Measurements from ENCODE around the gene ADGRD2. TPM values are rescaled to one million over a fixed set of nuclear protein-coding genes. Genes with fewer than 3 reads are reported as not detected.
A peak's percentile ranks its signal among the peaks of the same experiment; 100 is the strongest.

ADGRD2 gene
- total RNA-seq, 4 donors from 2014 or later, result not detected

GRCh38 chr9:124504530-124505005 is 54.3 kb downstream of the ADGRD2 start:
- no peak for DNase-seq
- Histone ChIP-seq H3K27ac (no peak overlapping the region), H3K4me3 (peak overlapping the region in 2 of 4 donors; percentile 21 to 33), H3K27me3 (peaks cover 0 to 30% of the 10 kb centered on the region in 2 donors), H3K9me3 (no peaks in the 10 kb centered on the region), H3K36me3 (no peaks in the 10 kb centered on the region), H3K4me1 (peaks cover 0 to 20% (median 4%) of the 10 kb centered on the region in 4 donors)
- no peak for TF ChIP-seq POLR2A (IDR thresholded peaks at IDR 0.05)
- no peak for TF ChIP-seq CTCF (IDR thresholded peaks at IDR 0.05)

GRCh38 chr9:124505006-124505900 is 55.0 kb downstream of the ADGRD2 start:
- H3K9me3 ChIP-seq, result no peaks in the 10 kb centered on the region
- H3K27ac ChIP-seq, result no peak overlapping the region
- peaks cover 0 to 20% (median 4%) of the 10 kb centered on the region in 4 donors for H3K4me1 ChIP-seq
- TF ChIP-seq POLR2A (IDR thresholded peaks at IDR 0.05) (no peak), CTCF (IDR thresholded peaks at IDR 0.05) (no peak)
- H3K36me3 ChIP-seq, result no peaks in the 10 kb centered on the region
- DNase-seq, result no peak
- H3K4me3 ChIP-seq, result peak overlapping the region in 2 of 4 donors; percentile 17 to 27
- peaks cover 0 to 30% of the 10 kb centered on the region in 2 donors for H3K27me3 ChIP-seq

- Histone ChIP-seq H3K36me3 (no peaks in the 10 kb centered on the region), H3K9me3 (no peaks in the 10 kb centered on the region), H3K4me1 (peaks cover 0 to 20% (median 4%) of the 10 kb centered on the region in 4 donors), H3K4me3 (no peak overlapping the region), H3K27ac (no peak overlapping the region), H3K27me3 (peaks cover 0 to 30% of the 10 kb centered on the region in 2 donors)
- no peak for TF ChIP-seq CTCF (IDR thresholded peaks at IDR 0.05)
- no peak for TF ChIP-seq POLR2A (IDR thresholded peaks at IDR 0.05)
- DNase-seq, result no peak
Observed at GRCh38 chr9:124505901-124506346, 55.7 kb downstream of the ADGRD2 start.

GRCh38 chr9:124506433-124506832 is 56.2 kb downstream of the ADGRD2 start:
- H3K9me3 ChIP-seq, result no peaks in the 10 kb centered on the region
- no peaks in the 10 kb centered on the region for H3K36me3 ChIP-seq
- no peak for TF ChIP-seq POLR2A (IDR thresholded peaks at IDR 0.05)
- TF ChIP-seq CTCF (IDR thresholded peaks at IDR 0.05), result no peak
- H3K4me1 ChIP-seq, result peaks cover 0 to 20% (median 4%) of the 10 kb centered on the region in 4 donors
- peak in 1 of 3 donors; percentile 36 for DNase-seq
- H3K4me3 ChIP-seq, result no peak overlapping the region
- no peak overlapping the region for H3K27ac ChIP-seq
- peaks cover 0 to 30% of the 10 kb centered on the region in 2 donors for H3K27me3 ChIP-seq

GRCh38 chr9:124506931-124507879 is 57.0 kb downstream of the ADGRD2 start, which contains the start of gene NR5A1:
Gene NR5A1 (minus strand): TSS chr9:124507399. CDS start chr9:124503395, 4,004 bp downstream.
- TF ChIP-seq POLR2A (IDR thresholded peaks at IDR 0.05) (no peak), CTCF (IDR thresholded peaks at IDR 0.05) (no peak)
- peaks cover 0 to 20% (median 4%) of the 10 kb centered on the region in 4 donors for H3K4me1 ChIP-seq
- peaks cover 0 to 30% of the 10 kb centered on the region in 2 donors for H3K27me3 ChIP-seq
- no peaks in the 10 kb centered on the region for H3K9me3 ChIP-seq
- no peak within 1 kb of the TSS for H3K27ac ChIP-seq
- no peaks in the 10 kb centered on the region for H3K36me3 ChIP-seq
- peak in 1 of 3 donors; percentile 32 for DNase-seq
- H3K4me3 ChIP-seq, result no peak within 1 kb of the TSS

Data from Peyer's patch (tissue), 4 donors.